GM20000 (cell line): Measurements from ENCODE around the gene PARP3.
A peak's percentile ranks its signal among the peaks of the same experiment; 100 is the strongest.

ENCODE experiments used
- DNase-seq: peaks from one replicate; pipeline ENCODE4 v3.0.0; 2012; ENCODE audit warnings: low spot score
- CTCF ChIP-seq: IDR thresholded peaks from 2 replicates; pipeline ENCODE4 v1.5.1; 2012; ENCODE audit warnings: mild to moderate bottlenecking, control low read depth; ENCODE audit errors: extremely low read depth, missing control alignments

The PARP3 gene

GRCh38 chr3:51966486-51966885 lies 24.3 kb downstream of the PARP3 start:
- DNase-seq: no peak
- no peak for TF ChIP-seq CTCF

DNA sequence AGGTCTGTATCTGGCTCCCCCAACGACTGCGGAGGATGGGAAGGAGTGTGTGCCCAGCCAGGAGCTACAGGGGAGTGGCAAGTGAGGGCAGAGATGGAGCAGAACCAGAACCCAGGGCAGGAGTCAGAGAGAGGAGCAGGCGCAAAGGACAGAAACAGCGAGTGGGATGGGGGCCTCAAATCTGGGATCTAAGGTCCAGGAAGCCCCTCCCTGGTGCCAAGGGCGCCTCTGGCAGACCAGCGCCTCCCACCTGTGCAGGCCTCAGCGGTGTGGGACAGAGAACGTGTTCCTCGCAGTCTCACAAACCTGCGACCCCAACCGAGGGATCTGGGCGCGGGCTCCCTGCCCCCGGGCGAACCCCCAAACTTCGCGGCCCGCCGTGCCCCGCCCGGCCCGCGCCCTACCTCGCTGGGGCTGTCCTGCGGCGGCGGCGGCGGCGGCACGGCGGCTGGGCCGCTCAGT lies 24.8 kb downstream of the PARP3 start:
- DNase-seq: peak; percentile 36
- no peak for TF ChIP-seq CTCF

GRCh38 chr3:51967384-51968169 lies 25.4 kb downstream of the PARP3 start, which contains the start of gene PCBP4:
PCBP4 (minus strand) TSS chr3:51967454; CDS start chr3:51961240, 6,214 bp downstream.
- TF ChIP-seq CTCF: no peak
- peak; percentile 84 for DNase-seq

DNA sequence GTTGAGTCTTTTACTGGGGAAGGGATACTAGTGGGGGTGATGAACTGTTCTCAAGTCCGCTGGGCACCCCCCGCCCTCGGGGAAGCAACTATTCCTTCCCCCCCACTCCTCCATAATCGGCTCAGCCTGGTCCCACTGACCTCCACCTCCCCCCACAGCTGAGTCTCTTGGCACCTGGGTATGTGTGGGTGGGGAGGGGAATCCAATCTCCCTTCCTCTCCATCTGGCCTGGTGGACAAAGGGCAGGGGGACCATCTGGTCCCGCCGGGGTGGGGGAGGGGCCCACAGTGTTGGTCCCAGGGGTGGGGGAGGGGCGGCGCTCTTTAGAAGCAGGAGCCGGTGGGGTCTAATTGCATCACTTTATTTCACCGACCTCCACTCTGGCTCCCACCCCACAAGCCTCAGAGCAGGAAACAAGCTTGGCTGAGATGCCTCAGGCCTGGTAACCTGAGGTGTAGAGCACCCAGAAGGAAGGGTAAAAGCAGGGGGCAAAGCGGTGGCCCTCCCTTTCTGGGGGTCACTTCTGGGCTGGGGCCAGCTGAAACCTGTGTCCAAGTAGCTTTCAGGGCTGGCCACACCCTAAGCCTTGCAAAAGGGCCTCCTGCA lies 26.1 kb downstream of the PARP3 start:
- TF ChIP-seq CTCF: no peak
- DNase-seq: peak; percentile 36

DNA sequence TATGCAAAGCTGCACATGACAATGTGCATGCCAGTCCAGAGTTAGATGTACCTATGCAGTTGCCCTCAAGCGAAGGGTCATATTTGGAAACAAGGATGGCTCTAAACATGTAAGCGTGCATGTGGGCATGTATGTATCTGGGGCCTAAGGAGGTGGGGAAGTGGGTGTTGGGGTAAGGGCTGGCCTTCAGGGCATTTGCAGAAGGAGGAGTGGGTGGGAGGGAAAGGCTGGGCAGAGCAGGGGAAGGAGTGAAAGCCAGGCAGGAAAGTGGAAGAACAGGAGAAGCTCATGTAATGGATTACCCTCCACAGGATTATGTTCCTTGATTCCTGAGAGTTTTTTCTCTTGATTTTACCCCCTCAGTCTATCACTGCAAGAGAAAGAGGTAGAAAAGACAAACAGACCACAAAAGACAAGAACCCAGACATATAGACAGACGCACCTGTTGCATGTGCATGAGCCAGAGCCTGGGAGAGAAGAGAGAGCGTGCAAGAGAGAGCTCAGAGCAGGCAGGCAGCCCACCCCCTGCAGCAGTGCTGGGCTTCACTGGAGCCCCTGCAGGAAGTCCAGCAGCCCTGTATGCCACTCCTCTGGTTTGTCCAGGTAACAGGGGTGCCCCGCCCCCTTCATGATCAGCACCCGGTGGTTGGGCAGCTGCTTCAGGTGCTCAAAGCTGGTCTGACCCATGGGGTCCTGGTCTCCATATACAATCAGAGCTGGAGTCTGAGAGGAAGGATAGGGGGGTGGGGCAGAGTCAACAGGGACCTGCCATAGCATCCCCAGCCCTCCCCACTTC lies 26.9 kb downstream of the PARP3 start:
- no peak for DNase-seq
- TF ChIP-seq CTCF: no peak

GRCh38 chr3:51969841-51970240 lies 27.7 kb downstream of the PARP3 start:
- TF ChIP-seq CTCF: no peak
- no peak for DNase-seq
